HUES48 (cell line): ENCODE data around the gene XYLT1.

ENCODE experiments used
- H3K27ac ChIP-seq: one replicate; pipeline ENCODE4 v1.7.0; 2013; ENCODE audit warnings: low read depth, low read length, inconsistent platforms
- H3K27me3 ChIP-seq: 2 replicates; pipeline ENCODE4 v1.6.1; 2013; ENCODE audit warnings: mild to moderate bottlenecking, low read length; ENCODE audit not compliant: control insufficient read depth, insufficient read depth
- H3K36me3 ChIP-seq: 2 replicates; pipeline ENCODE4 v1.6.1; 2013; ENCODE audit warnings: low read length; ENCODE audit not compliant: control insufficient read depth, insufficient read depth
- H3K4me1 ChIP-seq: 2 replicates; pipeline ENCODE4 v1.6.1; 2013; ENCODE audit warnings: mild to moderate bottlenecking, low read length; ENCODE audit not compliant: control insufficient read depth, insufficient read depth
- H3K4me3 ChIP-seq: 2 replicates; pipeline ENCODE4 v1.5.1; 2013; ENCODE audit warnings: mild to moderate bottlenecking, low read depth, low read length
- H3K9ac ChIP-seq: 2 replicates; pipeline ENCODE4 v1.6.1; 2013; ENCODE audit warnings: mild to moderate bottlenecking, low read depth, low read length, moderate library complexity
- H3K9me3 ChIP-seq: 2 replicates; pipeline ENCODE4 v1.6.1; 2013; ENCODE audit warnings: low read length; ENCODE audit not compliant: control insufficient read depth, insufficient read depth

XYLT1 gene

DNA sequence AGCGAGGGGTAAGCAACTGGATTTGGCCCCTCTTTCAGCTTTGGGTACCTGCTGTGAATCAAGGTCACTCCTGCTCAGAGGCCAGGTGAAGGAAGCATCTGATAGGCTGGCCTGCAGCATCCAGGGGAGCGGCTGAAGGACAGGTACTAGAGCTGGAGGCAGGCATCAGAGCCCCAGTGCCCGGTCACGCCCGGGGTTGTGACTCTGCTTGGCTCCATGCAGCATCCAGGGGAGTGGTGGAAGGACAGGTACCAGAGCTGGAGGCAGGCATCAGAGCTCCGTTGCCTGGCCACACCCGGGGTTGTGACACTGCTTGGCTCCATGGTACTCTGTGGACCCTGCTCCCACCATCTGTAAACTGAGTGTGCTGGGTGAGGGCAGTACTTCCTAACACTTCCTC is 189.7 kb downstream of the XYLT1 start:
- Histone ChIP-seq H3K4me3 (no peak overlapping the region), H3K4me1 (peaks cover 7% of the 10 kb centered on the region), H3K36me3 (no peaks in the 10 kb centered on the region), H3K9ac (no peak overlapping the region), H3K27me3 (no peaks in the 10 kb centered on the region), H3K27ac (no peak overlapping the region), H3K9me3 (no peaks in the 10 kb centered on the region)

DNA sequence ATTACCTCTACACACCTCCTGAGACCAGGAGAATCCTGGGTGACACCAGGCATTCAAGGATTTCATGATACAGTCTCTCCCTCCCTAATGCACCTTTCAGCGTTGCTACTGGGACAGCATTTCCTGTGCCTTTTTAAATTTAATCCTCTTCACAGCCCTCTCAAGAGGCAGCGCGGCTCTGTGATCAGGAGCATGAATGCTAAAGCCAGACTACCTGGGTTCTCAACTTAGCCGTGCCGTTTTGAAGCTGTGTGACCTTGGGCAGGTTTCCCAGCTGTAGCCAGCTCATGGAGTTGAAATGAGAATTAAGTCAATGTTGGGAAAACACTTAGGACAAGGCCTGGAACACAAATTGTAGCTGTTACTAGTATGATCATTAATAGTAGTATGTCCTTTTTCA is 191.8 kb downstream of the XYLT1 start:
- no peak overlapping the region for H3K9ac ChIP-seq
- no peak overlapping the region for H3K4me3 ChIP-seq
- no peaks in the 10 kb centered on the region for H3K27me3 ChIP-seq
- H3K36me3 ChIP-seq = no peaks in the 10 kb centered on the region
- peaks cover 10% of the 10 kb centered on the region for H3K4me1 ChIP-seq
- H3K27ac ChIP-seq = no peak overlapping the region
- no peaks in the 10 kb centered on the region for H3K9me3 ChIP-seq

- Histone ChIP-seq H3K9me3 (no peaks in the 10 kb centered on the region), H3K9ac (no peak overlapping the region), H3K4me3 (no peak overlapping the region), H3K27ac (no peak overlapping the region), H3K4me1 (peaks cover 10% of the 10 kb centered on the region), H3K36me3 (no peaks in the 10 kb centered on the region), H3K27me3 (no peaks in the 10 kb centered on the region)
Measured at GRCh38 chr16:17277981-17278381, 192.8 kb downstream of the XYLT1 start.

- no peaks in the 10 kb centered on the region for H3K9me3 ChIP-seq
- no peaks in the 10 kb centered on the region for H3K36me3 ChIP-seq
- H3K9ac ChIP-seq = no peak overlapping the region
- H3K4me3 ChIP-seq = no peak overlapping the region
- no peaks in the 10 kb centered on the region for H3K27me3 ChIP-seq
- H3K4me1 ChIP-seq = peaks cover 10% of the 10 kb centered on the region
- H3K27ac ChIP-seq = no peak overlapping the region
Measured at GRCh38 chr16:17276610-17277009, 194.2 kb downstream of the XYLT1 start.

- Histone ChIP-seq H3K4me3 (no peak overlapping the region), H3K27me3 (no peaks in the 10 kb centered on the region), H3K9ac (no peak overlapping the region), H3K36me3 (no peaks in the 10 kb centered on the region), H3K4me1 (peaks cover 8% of the 10 kb centered on the region), H3K9me3 (no peaks in the 10 kb centered on the region), H3K27ac (no peak overlapping the region)
Measured at GRCh38 chr16:17276010-17276530, 194.7 kb downstream of the XYLT1 start.

DNA sequence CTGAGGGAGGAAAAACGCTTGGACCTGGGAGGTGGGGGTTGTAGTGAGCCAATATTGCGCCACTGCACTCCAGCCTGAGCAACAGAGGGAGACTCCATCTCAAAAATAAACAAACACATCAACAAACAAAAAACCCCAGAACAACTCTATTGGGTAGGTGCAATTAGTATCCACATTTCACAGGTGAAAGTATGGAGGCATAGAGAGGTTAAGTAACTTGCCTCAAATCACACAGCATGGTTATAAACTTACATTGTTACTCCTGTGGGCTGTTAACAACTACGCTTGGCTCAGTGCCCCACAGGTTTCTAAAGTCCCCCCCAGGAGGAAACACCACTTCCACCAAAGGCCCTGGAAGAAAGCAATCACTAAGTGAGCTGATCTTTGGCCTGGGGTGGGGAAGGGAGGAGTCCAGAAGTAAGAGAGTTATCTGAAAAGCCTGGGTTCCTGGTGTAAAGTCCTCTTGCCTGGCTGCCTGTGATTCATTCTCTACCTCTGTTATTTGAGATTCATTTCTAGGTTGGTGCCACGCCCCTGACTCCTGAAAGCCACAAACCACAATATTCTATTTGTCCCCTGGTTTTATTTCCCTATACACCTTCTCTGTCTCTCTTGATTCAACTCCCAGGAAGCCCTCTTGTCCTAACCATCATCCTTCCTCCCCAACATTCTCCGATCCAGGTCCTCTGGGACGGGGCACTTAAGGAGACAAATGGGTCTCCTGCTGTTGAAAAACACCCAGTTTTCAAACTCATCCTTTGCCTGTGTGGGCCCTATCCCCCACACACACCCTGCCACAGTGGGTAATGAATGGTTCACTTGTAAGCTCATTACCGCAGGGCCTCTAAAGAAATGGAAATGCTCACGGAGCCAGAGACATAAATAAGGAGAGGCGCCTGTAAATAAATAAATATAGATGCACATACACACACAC is 195.4 kb downstream of the XYLT1 start:
- Histone ChIP-seq H3K4me1 (0 out of 2 replicates have a peak, but pooled peaks cover 10% of the 10 kb centered on the region), H3K36me3 (no peaks in the 10 kb centered on the region), H3K4me3 (no peak overlapping the region), H3K27me3 (no peaks in the 10 kb centered on the region), H3K9ac (no peak overlapping the region), H3K9me3 (no peaks in the 10 kb centered on the region), H3K27ac (no peak overlapping the region)

- Histone ChIP-seq H3K36me3 (no peaks in the 10 kb centered on the region), H3K27me3 (no peaks in the 10 kb centered on the region), H3K4me1 (0 out of 2 replicates have a peak, but pooled peaks cover 9% of the 10 kb centered on the region), H3K27ac (no peak overlapping the region), H3K4me3 (no peak overlapping the region), H3K9ac (no peak overlapping the region), H3K9me3 (no peaks in the 10 kb centered on the region)
Measured at GRCh38 chr16:17273142-17273561, 197.6 kb downstream of the XYLT1 start.

DNA sequence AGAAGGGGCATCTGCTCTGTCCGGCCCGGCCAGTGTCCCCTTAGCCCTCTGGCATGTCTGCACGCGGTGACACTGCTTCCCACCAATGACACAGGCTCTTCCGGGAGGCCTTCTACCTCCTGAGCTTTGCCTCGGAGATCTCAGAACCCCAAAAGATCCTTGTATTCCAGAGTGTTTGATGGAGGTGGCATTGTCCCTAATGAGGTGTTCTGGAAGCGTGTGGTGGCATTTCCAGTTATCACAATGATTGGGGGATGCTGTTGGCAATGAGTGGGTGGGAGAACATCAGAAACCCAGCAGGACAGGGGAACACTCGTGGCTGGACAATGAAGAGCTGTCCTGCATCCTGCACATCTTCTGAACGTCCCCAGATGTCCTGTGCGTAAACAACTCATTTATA is 198.0 kb downstream of the XYLT1 start:
- Histone ChIP-seq H3K4me1 (0 out of 2 replicates have a peak, but pooled peaks cover 9% of the 10 kb centered on the region), H3K36me3 (no peaks in the 10 kb centered on the region), H3K27ac (no peak overlapping the region), H3K9me3 (no peaks in the 10 kb centered on the region), H3K27me3 (no peaks in the 10 kb centered on the region), H3K9ac (no peak overlapping the region), H3K4me3 (no peak overlapping the region)

DNA sequence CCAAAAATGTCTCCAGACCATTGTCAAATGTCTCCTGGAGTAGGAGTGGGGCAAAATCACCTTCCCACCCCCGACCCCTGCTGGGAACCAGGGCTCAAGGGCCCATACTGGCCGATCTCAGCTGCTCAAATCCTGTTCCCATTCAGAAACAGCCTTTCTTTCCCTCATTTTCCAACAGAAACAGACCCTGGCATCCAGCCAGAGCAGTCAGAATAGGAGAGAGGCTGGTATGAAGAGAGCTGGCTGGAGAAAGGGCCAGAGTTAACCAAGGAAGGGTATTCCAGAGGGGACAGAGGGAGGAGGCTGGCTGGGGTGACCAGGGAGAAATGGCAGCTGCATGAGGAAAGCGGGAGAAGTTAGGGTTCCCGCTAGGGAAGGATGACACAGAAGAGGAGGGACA is 199.1 kb downstream of the XYLT1 start:
- Histone ChIP-seq H3K4me1 (0 out of 2 replicates have a peak, but pooled peaks cover 11% of the 10 kb centered on the region), H3K9me3 (no peaks in the 10 kb centered on the region), H3K4me3 (no peak overlapping the region), H3K9ac (no peak overlapping the region), H3K27me3 (no peaks in the 10 kb centered on the region), H3K27ac (no peak overlapping the region), H3K36me3 (no peaks in the 10 kb centered on the region)

GRCh38 chr16:17270683-17271109 is 200.1 kb downstream of the XYLT1 start:
- Histone ChIP-seq H3K9ac (no peak overlapping the region), H3K27ac (no peak overlapping the region), H3K36me3 (no peaks in the 10 kb centered on the region), H3K27me3 (no peaks in the 10 kb centered on the region), H3K4me1 (0 out of 2 replicates have a peak, but pooled peaks cover 12% of the 10 kb centered on the region), H3K9me3 (no peaks in the 10 kb centered on the region), H3K4me3 (no peak overlapping the region)

- Histone ChIP-seq H3K36me3 (no peaks in the 10 kb centered on the region), H3K9me3 (no peaks in the 10 kb centered on the region), H3K27ac (no peak overlapping the region), H3K4me3 (no peak overlapping the region), H3K9ac (no peak overlapping the region), H3K4me1 (0 out of 2 replicates have a peak, but pooled peaks cover 10% of the 10 kb centered on the region), H3K27me3 (no peaks in the 10 kb centered on the region)
Measured at GRCh38 chr16:17270111-17270510, 200.6 kb downstream of the XYLT1 start.
